Purkinje cell (primary cell): ENCODE results near the gene INVS. TPM values are rescaled to one million over a fixed set of nuclear protein-coding genes. Genes with fewer than 3 reads are reported as not detected.

Source experiments
- polyA plus RNA-seq: library from polyadenylated mRNA; unstranded; fragments of >200 nt; fragmentation: Nextera tagmentation; gene quantifications from 2 replicates; pipeline ENCODE4 v1.2.1, GENCODE V29; 2014

The INVS gene
- 1.7 and 8.1 TPM in 2 replicates for polyA plus RNA-seq

GRCh38 chr9:100098887-100099721 is at the start of gene INVS, which contains the start of gene ERP44:
TSS of gene INVS (plus strand) at chr9:100099243. CDS start at chr9:100104522, 5,279 bp downstream.
TSS of gene ERP44 (minus strand) at chr9:100099000. CDS start at chr9:100098840, 160 bp downstream.

Other genes with a start within 250 kb of the INVS start
- gene STX17, start 192.6 kb upstream of the INVS start, polyA plus RNA-seq = 15.1 and 21.4 TPM in 2 replicates
- gene ERP44, start 243 bp upstream of the INVS start, polyA plus RNA-seq = 26.4 and 38.4 TPM in 2 replicates